ENCODE measurements around the gene SLC4A8.

Gene SLC4A8

GRCh38 chr12:51548241-51548640 is 123.6 kb downstream of the SLC4A8 start:
- TF ChIP-seq CTCF (IDR thresholded peaks at IDR 0.05) = no peak
- no peak for TF ChIP-seq ZFX (IDR thresholded peaks at IDR 0.05; ENCODE audit: borderline replicate concordance)
- no peak overlapping the region for H3K27ac ChIP-seq

- no peak overlapping the region for H3K27ac ChIP-seq
- no peak for TF ChIP-seq ZFX (IDR thresholded peaks at IDR 0.05; ENCODE audit: borderline replicate concordance)
- no peak for TF ChIP-seq CTCF (IDR thresholded peaks at IDR 0.05)
These were observed 125.0 kb downstream of the SLC4A8 start for GRCh38 chr12:51549637-51550036.

All from 22Rv1 (cell line).